ENCODE data around the gene FAAH.

DNA sequence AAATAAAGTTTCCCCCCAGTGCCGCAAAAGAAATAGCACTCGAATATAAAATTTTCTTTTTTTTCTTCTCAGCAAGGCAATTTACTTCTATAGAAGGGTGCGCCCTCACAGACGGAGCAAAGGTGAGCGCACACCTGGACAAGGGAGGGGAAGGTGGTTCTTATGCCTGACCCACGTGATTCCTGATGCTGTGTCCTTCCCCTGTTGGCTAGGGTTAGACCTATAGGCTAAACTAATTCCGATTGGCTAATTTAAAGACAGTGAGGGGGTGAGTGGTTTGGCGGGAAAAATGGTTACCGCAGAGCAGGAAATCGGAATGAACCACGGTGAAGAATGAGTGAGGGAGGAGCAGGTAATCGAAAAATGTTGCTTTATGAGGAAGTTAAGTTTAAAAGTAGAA lies 607 bp upstream of the FAAH start:
- TF ChIP-seq, protein P1, sequence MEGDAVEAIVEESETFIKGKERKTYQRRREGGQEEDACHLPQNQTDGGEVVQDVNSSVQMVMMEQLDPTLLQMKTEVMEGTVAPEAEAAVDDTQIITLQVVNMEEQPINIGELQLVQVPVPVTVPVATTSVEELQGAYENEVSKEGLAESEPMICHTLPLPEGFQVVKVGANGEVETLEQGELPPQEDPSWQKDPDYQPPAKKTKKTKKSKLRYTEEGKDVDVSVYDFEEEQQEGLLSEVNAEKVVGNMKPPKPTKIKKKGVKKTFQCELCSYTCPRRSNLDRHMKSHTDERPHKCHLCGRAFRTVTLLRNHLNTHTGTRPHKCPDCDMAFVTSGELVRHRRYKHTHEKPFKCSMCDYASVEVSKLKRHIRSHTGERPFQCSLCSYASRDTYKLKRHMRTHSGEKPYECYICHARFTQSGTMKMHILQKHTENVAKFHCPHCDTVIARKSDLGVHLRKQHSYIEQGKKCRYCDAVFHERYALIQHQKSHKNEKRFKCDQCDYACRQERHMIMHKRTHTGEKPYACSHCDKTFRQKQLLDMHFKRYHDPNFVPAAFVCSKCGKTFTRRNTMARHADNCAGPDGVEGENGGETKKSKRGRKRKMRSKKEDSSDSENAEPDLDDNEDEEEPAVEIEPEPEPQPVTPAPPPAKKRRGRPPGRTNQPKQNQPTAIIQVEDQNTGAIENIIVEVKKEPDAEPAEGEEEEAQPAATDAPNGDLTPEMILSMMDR (conservative IDR thresholded peaks at IDR 0.05; ENCODE audit: low read depth, low read length): no peak
- TF ChIP-seq EZH2 (IDR thresholded peaks at IDR 0.05; ENCODE audit: low read length, unreplicated experiment): no peak
